Effector CD4-positive, alpha-beta T cell (primary cell): ENCODE data around the gene TRAPPC12.
A peak's percentile ranks its signal among the peaks of the same experiment; 100 is the strongest.
"Not testable (repeated sequence)": the region's sequence is repeated elsewhere in the genome, so short reads cannot be mapped to it uniquely, and the experiment has no call there.

Experiments
- DNase-seq: peaks from one replicate; pipeline ENCODE4 v3.0.0-alpha.2; 2020

Gene TRAPPC12

GRCh38 chr2:3369340-3370181, 9.9 kb upstream of the TRAPPC12 start:
- not testable (repeated sequence) for DNase-seq

GRCh38 chr2:3376821-3377220, 2.7 kb upstream of the TRAPPC12 start:
- no peak for DNase-seq

GRCh38 chr2:3377279-3377611, 2.2 kb upstream of the TRAPPC12 start:
- DNase-seq: no peak

GRCh38 chr2:3377612-3378432, 1.7 kb upstream of the TRAPPC12 start, which contains the start of gene EIPR1:
EIPR1 (minus strand) TSS chr2:3377818; CDS start chr2:3377689, 129 bp downstream.
- DNase-seq: peak; percentile 95

- no peak for DNase-seq
Observed at GRCh38 chr2:3379339-3379646, 201 bp upstream of the TRAPPC12 start.

GRCh38 chr2:3386448-3386958, 7.0 kb downstream of the TRAPPC12 start:
- no peak for DNase-seq

- no peak for DNase-seq
Observed at GRCh38 chr2:3387011-3387410, 7.5 kb downstream of the TRAPPC12 start.

GRCh38 chr2:3387644-3388411, 8.3 kb downstream of the TRAPPC12 start:
- no peak for DNase-seq

- no peak for DNase-seq
Observed at GRCh38 chr2:3388412-3388738, 8.9 kb downstream of the TRAPPC12 start.

- no peak for DNase-seq
Observed at GRCh38 chr2:3389193-3389592, 9.7 kb downstream of the TRAPPC12 start.

GRCh38 chr2:3390041-3390440, 10.5 kb downstream of the TRAPPC12 start:
- DNase-seq: no peak

- DNase-seq: no peak
Observed at GRCh38 chr2:3392216-3392615, 12.7 kb downstream of the TRAPPC12 start.

- DNase-seq: no peak
Observed at GRCh38 chr2:3396920-3397559, 17.5 kb downstream of the TRAPPC12 start.

GRCh38 chr2:3398857-3399256, 19.4 kb downstream of the TRAPPC12 start:
- DNase-seq: no peak

- DNase-seq: no peak
Observed at GRCh38 chr2:3399381-3399780, 19.9 kb downstream of the TRAPPC12 start.

- DNase-seq: no peak
Observed at GRCh38 chr2:3399829-3400228, 20.3 kb downstream of the TRAPPC12 start.

- no peak for DNase-seq
Observed at GRCh38 chr2:3403587-3404334, 24.3 kb downstream of the TRAPPC12 start.

- no peak for DNase-seq
Observed at GRCh38 chr2:3404349-3404894, 24.9 kb downstream of the TRAPPC12 start.

- DNase-seq: no peak
Observed at GRCh38 chr2:3405307-3405706, 25.8 kb downstream of the TRAPPC12 start.

- no peak for DNase-seq
Observed at GRCh38 chr2:3405876-3406275, 26.4 kb downstream of the TRAPPC12 start.

- no peak for DNase-seq
Observed at GRCh38 chr2:3406501-3406900, 27.0 kb downstream of the TRAPPC12 start.

GRCh38 chr2:3408781-3409180, 29.3 kb downstream of the TRAPPC12 start:
- no peak for DNase-seq
